PC-3 (cell line): ENCODE results near the gene ADAM23. TPM values are rescaled to one million over a fixed set of nuclear protein-coding genes. Genes with fewer than 3 reads are reported as not detected.

Experiments used
- ATAC-seq: fragments of 200-7000 bp; cut with Tn5 transposase; 2 replicates; pipeline ENCODE4 v1.9.1; 2020; ENCODE audit warnings: mild to moderate bottlenecking, moderate library complexity
- BruUV-seq: library from RNA; stranded (reverse); fragments of 400-500 nt; replicated peaks from 2 replicates; lab custom pipeline; 2021; lab: Mats Ljungman, UMichigan
- CTCF ChIA-PET: fragments of 300-600 bp; sonication (Branson Sonifier 250); formaldehyde crosslinking; loops from one replicate; lab custom pipeline; 2022; ENCODE audit warnings: antibody characterized with exemption; lab: Charles Lee
- POLR2A ChIA-PET: fragments of 300-600 bp; sonication (Branson Sonifier 250); formaldehyde crosslinking; loops from one replicate; lab custom pipeline; 2022; ENCODE audit warnings: antibody characterized with exemption; ENCODE audit not compliant: unreplicated experiment; lab: Charles Lee
- DNase-seq: peaks from one replicate; pipeline ENCODE4 v3.0.0-alpha.2; 2015
- H2AFZ ChIP-seq: fragments of 300-600 bp; sonication (generic); 2 replicates; pipeline ENCODE4 v1.6.0; 2016; ENCODE audit warnings: antibody characterized with exemption, low read length
- H3F3A ChIP-seq: fragments of 300-600 bp; sonication (generic); one replicate; pipeline ENCODE4 v1.6.0; 2017; ENCODE audit warnings: antibody characterized with exemption, low read length, control low read depth, mild to moderate bottlenecking; ENCODE audit not compliant: unreplicated experiment
- H3K27ac ChIP-seq: fragments of 300-600 bp; sonication (generic); 2 replicates; pipeline ENCODE4 v1.5.1; 2016; ENCODE audit warnings: mild to moderate bottlenecking, low read length
- H3K27me3 ChIP-seq: fragments of 300-600 bp; sonication (generic); 2 replicates; pipeline ENCODE4 v1.6.1; 2016; ENCODE audit warnings: low read length, mixed read lengths
- H3K36me3 ChIP-seq: fragments of 300-600 bp; sonication (generic); 2 replicates; pipeline ENCODE4 v1.6.1; 2016; ENCODE audit warnings: low read depth, mixed run types, low read length, mixed read lengths
- H3K4me1 ChIP-seq: fragments of 300-600 bp; sonication (generic); 2 replicates; pipeline ENCODE4 v1.5.1; 2016; ENCODE audit warnings: low read length; ENCODE audit not compliant: insufficient read depth
- H3K4me2 ChIP-seq: fragments of 300-600 bp; sonication (generic); 2 replicates; pipeline ENCODE4 v1.6.0; 2016; ENCODE audit warnings: low read length
- H3K4me3 ChIP-seq: fragments of 300-600 bp; sonication (generic); 2 replicates; pipeline ENCODE4 v1.5.1; 2016; ENCODE audit warnings: mild to moderate bottlenecking, low read length, mixed read lengths
- H3K79me2 ChIP-seq: fragments of 300-600 bp; sonication (generic); 2 replicates; pipeline ENCODE4 v1.6.1; 2017; ENCODE audit warnings: low read length, mixed read lengths
- H3K9ac ChIP-seq: fragments of 300-600 bp; sonication (generic); 2 replicates; pipeline ENCODE4 v1.6.0; 2016; ENCODE audit warnings: mild to moderate bottlenecking, low read length
- H3K9me2 ChIP-seq: fragments of 300-600 bp; sonication (generic); replicated peaks from 2 replicates; pipeline ENCODE4 v1.6.1; 2016; ENCODE audit warnings: mixed run types, low read length, mixed read lengths
- H3K9me3 ChIP-seq: fragments of 300-600 bp; sonication (generic); 2 replicates; pipeline ENCODE4 v1.6.1; 2016; ENCODE audit warnings: low read length, mixed read lengths
- H4K20me1 ChIP-seq: fragments of 300-600 bp; sonication (generic); 2 replicates; pipeline ENCODE4 v1.6.1; 2016; ENCODE audit warnings: low read length, mixed read lengths
- CTCF ChIP-seq: fragments of 300-600 bp; sonication (generic); conservative IDR thresholded peaks from 2 replicates; pipeline ENCODE4 v1.5.1; 2017; ENCODE audit warnings: antibody characterized with exemption, low read depth, mild to moderate bottlenecking, low read length
- EZH2 ChIP-seq: fragments of 300-600 bp; sonication (generic); IDR thresholded peaks from one replicate; pipeline ENCODE4 v1.6.1; 2017; ENCODE audit warnings: antibody characterized with exemption, mild to moderate bottlenecking, low read length; ENCODE audit not compliant: unreplicated experiment
- EZH2phosphoT487 ChIP-seq: fragments of 300-600 bp; sonication (generic); IDR thresholded peaks from 2 replicates; pipeline ENCODE4 v1.6.1; 2018; ENCODE audit warnings: mild to moderate bottlenecking, antibody characterized with exemption, low read length, borderline replicate concordance
- intact Hi-C: fragments of 100-400 bp; cut with micrococcal nuclease; formaldehyde crosslinking; loops from 2 replicates; pipeline ENCODE4 v1.9.0; 2023
- total RNA-seq: library from RNA; depleted of rRNA; stranded (reverse); fragments of >200 nt; gene quantifications from 2 replicates; pipeline ENCODE4 v1.2.3, GENCODE V29; 2014

The ADAM23 gene
- total RNA-seq, 1 experiment from 2014 or later: 0.22 TPM

DNA sequence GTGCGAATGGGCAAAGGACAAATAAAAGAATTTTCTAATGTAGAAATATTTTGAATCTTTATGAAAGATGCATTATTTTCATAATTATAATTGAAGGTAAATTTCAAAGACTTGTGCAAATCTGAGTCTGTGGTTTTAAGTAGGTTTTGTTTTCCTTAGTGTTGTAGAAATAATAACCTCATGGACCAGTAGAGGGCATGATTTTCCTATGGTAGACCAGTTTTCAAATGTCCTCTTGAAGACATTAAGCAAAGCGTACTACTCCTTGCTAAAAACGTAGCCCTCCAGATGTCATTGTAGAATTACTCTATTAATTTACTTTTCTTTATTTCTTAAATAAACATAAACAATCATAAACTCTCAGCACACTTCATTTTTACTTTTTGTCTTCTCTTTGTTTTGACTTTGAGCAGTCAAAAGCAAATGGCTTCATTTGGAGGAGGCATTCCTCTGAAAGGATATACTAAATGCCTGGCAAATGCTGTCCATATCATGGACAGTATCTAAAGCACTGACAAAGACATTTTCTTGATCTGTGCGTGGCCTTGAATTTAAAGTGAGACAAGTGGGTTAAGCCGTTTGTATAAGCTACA, 113.1 kb downstream of the ADAM23 start:
- Histone ChIP-seq H3K36me3 (no peaks in the 10 kb centered on the region), H3K9me3 (no peaks in the 10 kb centered on the region), H3K27me3 (peaks cover 4% of the 10 kb centered on the region; the same call in 1 of the 2 replicates), H3K4me3 (no peak overlapping the region), H3K79me2 (no peaks in the 10 kb centered on the region), H3K9me2 (no peaks in the 10 kb centered on the region), H3K4me2 (0 out of 2 replicates have a peak overlapping the region, but pooled peaks have one; percentile 13), H3F3A (no peaks in the 10 kb centered on the region), H2AFZ (peak overlapping the region; percentile 42; the same call in 1 of the 2 replicates), H4K20me1 (no peaks in the 10 kb centered on the region), H3K4me1 (peaks cover 17% of the 10 kb centered on the region), H3K27ac (no peak overlapping the region), H3K9ac (no peak overlapping the region)
- no peak for TF ChIP-seq EZH2phosphoT487
- TF ChIP-seq CTCF: peak; percentile 72
- DNase-seq: peak; percentile 77
- ChIA-PET POLR2A (no interaction called here), CTCF (no interaction called here)
- no TSS peak for BruUV-seq
- ATAC-seq: peak; percentile 66
- intact Hi-C loops: loop anchor here (1.0 to 5.0 kb wide), 4 partner anchors 68 to 225 kb away; partner anchors contain the start of genes FASTKD2 and MDH1B

DNA sequence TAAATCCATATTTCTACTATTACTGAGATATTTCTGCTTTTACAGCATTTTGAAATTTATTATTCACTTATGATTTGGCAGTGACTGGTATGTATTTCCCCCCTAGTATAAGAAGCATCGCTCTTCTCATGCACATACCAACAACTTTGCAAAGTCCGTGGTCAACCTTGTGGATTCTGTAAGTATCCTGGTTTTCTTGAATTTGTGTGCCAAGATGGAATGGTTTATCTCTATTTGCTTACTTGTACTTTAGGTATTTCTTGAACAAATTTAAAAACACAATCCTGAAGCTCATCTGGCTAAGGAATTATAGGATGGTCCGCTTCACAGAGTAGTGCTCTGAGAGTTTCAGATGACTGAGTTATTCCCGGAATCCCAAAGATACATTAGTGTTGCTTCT, 114.0 kb downstream of the ADAM23 start:
- Histone ChIP-seq H3K36me3 (no peaks in the 10 kb centered on the region), H3K79me2 (no peaks in the 10 kb centered on the region), H3F3A (no peaks in the 10 kb centered on the region), H3K9me3 (no peaks in the 10 kb centered on the region), H4K20me1 (no peaks in the 10 kb centered on the region), H3K27ac (no peak overlapping the region), H3K4me3 (no peak overlapping the region), H3K4me1 (peaks cover 24% of the 10 kb centered on the region), H2AFZ (no peak overlapping the region), H3K9me2 (no peaks in the 10 kb centered on the region), H3K4me2 (no peak overlapping the region), H3K27me3 (peaks cover 4% of the 10 kb centered on the region; the same call in 1 of the 2 replicates), H3K9ac (no peak overlapping the region)
- no peak for ATAC-seq
- no peak for TF ChIP-seq EZH2phosphoT487
- TF ChIP-seq EZH2: no peak
- no peak for TF ChIP-seq CTCF
- no peak for DNase-seq
- POLR2A ChIA-PET: no interaction called here
- BruUV-seq: no TSS peak
- intact Hi-C loops: loop anchor here (2.0 to 5.0 kb wide), 2 partner anchors 67 to 210 kb away; partner anchors contain the start of genes FASTKD2 and MDH1B
- CTCF ChIA-PET: no interaction called here

DNA sequence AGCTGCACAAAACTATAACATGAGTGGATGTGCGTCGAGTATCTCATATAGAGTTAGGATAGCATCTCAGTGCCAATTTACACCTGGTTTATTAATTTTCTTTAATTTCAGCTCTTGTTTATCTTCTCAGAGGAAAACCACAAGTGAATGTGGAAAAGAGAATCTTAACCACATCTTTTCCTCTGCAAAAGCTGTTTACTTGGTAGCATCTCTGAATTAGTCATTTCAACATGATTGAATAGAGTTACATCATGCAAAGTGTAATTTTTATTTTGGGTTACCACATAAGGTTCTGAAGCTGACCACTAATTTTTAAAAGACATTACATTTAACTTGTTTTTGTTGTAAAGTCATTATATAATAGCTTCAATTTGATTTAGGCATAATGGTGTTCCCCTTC, 115.2 kb downstream of the ADAM23 start:
- no peak overlapping the region for H3K4me3 ChIP-seq
- H3K4me2 ChIP-seq: no peak overlapping the region
- no peaks in the 10 kb centered on the region for H3K9me3 ChIP-seq
- CTCF ChIA-PET: interaction anchor here (0.6 kb wide), 1 partner anchor 166 kb away, joined by 3 read pairs; no protein-coding TSS in a partner anchor
- intact Hi-C loops: loop anchor here (2.0 to 5.0 kb wide), 2 partner anchors 52 to 209 kb away; partner anchors contain the start of genes FASTKD2 and MDH1B
- H3K27me3 ChIP-seq: peaks cover 4% of the 10 kb centered on the region; the same call in 1 of the 2 replicates
- POLR2A ChIA-PET: interaction anchor here (0.7 kb wide), 1 partner anchor 56 kb away, joined by 5 read pairs; no protein-coding TSS in a partner anchor
- DNase-seq (peak; percentile 5), ATAC-seq (no peak)
- H3K27ac ChIP-seq: no peak overlapping the region
- H3K9ac ChIP-seq: no peak overlapping the region
- H3F3A ChIP-seq: no peaks in the 10 kb centered on the region
- no TSS peak for BruUV-seq
- no peak for TF ChIP-seq EZH2
- no peak for TF ChIP-seq EZH2phosphoT487
- H3K36me3 ChIP-seq: no peaks in the 10 kb centered on the region
- no peaks in the 10 kb centered on the region for H3K9me2 ChIP-seq
- H3K4me1 ChIP-seq: peaks cover 28% of the 10 kb centered on the region
- H4K20me1 ChIP-seq: no peaks in the 10 kb centered on the region
- no peaks in the 10 kb centered on the region for H3K79me2 ChIP-seq
- no peak overlapping the region for H2AFZ ChIP-seq
